Ovary (tissue), 9 donors: ENCODE results near the gene SSB. TPM values are rescaled to one million over a fixed set of nuclear protein-coding genes. Genes with fewer than 3 reads are reported as not detected.

Source experiments
- DNase-seq, 5 donors: peaks; one replicate each; pipeline ENCODE4 v3.0.0-alpha.2; 2019 to 2020
- H3K27ac ChIP-seq, 2 donors: fragments of 200-600 bp; one replicate each; pipeline versions ENCODE4 v1.5.1 to v1.8.0; 2019 to 2022
- H3K27me3 ChIP-seq: fragments of 200-600 bp; one replicate; pipeline ENCODE4 v1.8.0; 2022
- H3K36me3 ChIP-seq: fragments of 200-600 bp; sonication (generic); one replicate; pipeline ENCODE4 v1.5.1; 2019
- H3K4me1 ChIP-seq: one replicate; pipeline ENCODE4 v1.8.1; 2013; ENCODE audit warnings: mild to moderate bottlenecking, moderate library complexity; ENCODE audit not compliant: insufficient read depth
- H3K4me3 ChIP-seq: fragments of 200-600 bp; sonication (generic); one replicate; pipeline ENCODE4 v1.5.1; 2017
- H3K9me3 ChIP-seq, 2 donors: fragments of 200-600 bp in 1 of 2; sonication (generic) in 1 of 2; one replicate each; pipeline versions ENCODE4 v1.5.1 to v1.8.1; 2013 to 2019; ENCODE audit warnings: mild to moderate bottlenecking in 1 of 2, moderate library complexity in 1 of 2
- CTCF ChIP-seq, 3 donors: fragments of 450-650 bp in 2 of 3; fragments of 200-600 bp in 1 of 3; IDR thresholded peaks; one replicate each; pipeline versions ENCODE4 v1.5.1 to v1.8.0; 2016 to 2022; ENCODE audit warnings: antibody characterized with exemption in 3 of 3, mild to moderate bottlenecking in 1 of 3
- EP300 ChIP-seq: sonication (generic); formaldehyde crosslinking; IDR thresholded peaks from one replicate; pipeline ENCODE4 v1.6.1; 2017; ENCODE audit warnings: antibody characterized with exemption
- POLR2A ChIP-seq: fragments of 450-650 bp; IDR thresholded peaks from one replicate; pipeline ENCODE4 v1.6.1; 2017; ENCODE audit warnings: antibody characterized with exemption, mild to moderate bottlenecking, moderate library complexity
- WGBS, 3 donors: extraction: QIAGEN DNeasy Blood & Tissue Kit in 1 of 3; methylation state at CpG; one replicate each; pipeline versions ENCODE4 v1.1.5 to v1.1.7; 2013 to 2017; 5-methylcytosine and 5-hydroxymethylcytosine counted together
- intact Hi-C, 4 donors: fragments of 100-400 bp; cut with DNase I; formaldehyde crosslinking; loops; one replicate each; pipeline versions ENCODE4 v1.11.0 to v1.15.1; 2022 to 2023
- polyA plus RNA-seq, 2 donors: library from polyadenylated mRNA; stranded (reverse); fragments of 200-250 nt in 1 of 2; fragments of 350-450 nt in 1 of 2; fragmentation: Illumina TruSeq in 1 of 2; extraction: RNeasy Lipid Tissue Mini Kit (QIAGEN cat#74804) in 1 of 2; gene quantifications; one replicate each; pipeline ENCODE4 v1.2.3, GENCODE V29; 2013 to 2014
- total RNA-seq, 7 donors: library from RNA; depleted of rRNA in 2 of 7; stranded (reverse); fragments of >200 nt in 2 of 7; fragmentation: NEBNext Ultra II Directional in 3 of 7; extraction: Animal tissue kit (Norgen Biotek cat#: 25700) in 3 of 7; gene quantifications; one replicate each; pipeline versions ENCODE4 v1.1.0 to v1.2.4, GENCODE V29; 2016 to 2023
- donor health status: DM: no; HTN: no; CAD: no; lungs with moderate emphysema.
- donor health status: DM: no; HTN: no; CAD: no.
- donor health status: Bipolar disorder and iron deficiency.
- donor health status: DM: yes; HTN: yes; CAD: no.
- donor health status: DM: no; HTN: no; CAD: no.
- donor health status: DM: yes; HTN: yes; CAD: no.

SSB gene
- total and polyA plus RNA-seq, 9 donors: 50.1 to 103 (median 78.3) TPM

DNA sequence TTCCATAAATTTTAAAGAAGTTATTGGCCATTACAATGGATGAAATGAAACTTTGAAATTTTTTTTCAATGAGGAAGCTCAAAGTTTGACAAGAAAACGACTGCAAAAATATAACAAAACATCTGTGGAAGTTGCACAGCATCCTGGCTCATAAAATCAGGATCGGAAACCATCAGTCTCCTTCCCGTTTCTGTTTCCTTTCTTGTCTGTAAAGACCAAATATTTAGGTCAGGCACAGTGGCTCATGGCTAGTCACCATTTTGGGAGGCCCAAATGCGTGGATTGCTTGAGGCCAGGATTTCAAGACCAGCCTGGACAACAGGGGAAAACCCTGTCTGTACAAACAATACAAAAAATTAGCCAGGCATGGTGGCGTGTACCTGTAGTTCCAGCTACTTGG lies 27.6 kb upstream of the SSB start:
- no peak for TF ChIP-seq POLR2A
- no peak for TF ChIP-seq EP300
- TF ChIP-seq CTCF (IDR thresholded peaks at IDR 0.05): no peak
- H3K36me3 ChIP-seq: no peaks in the 10 kb centered on the region
- H3K4me3 ChIP-seq: no peak overlapping the region
- H3K27me3 ChIP-seq: no peaks in the 10 kb centered on the region
- no peaks in the 10 kb centered on the region for H3K9me3 ChIP-seq
- no peak for DNase-seq
- no peak overlapping the region for H3K27ac ChIP-seq
- intact Hi-C loops: no loop called here
- 89 to 93% (median 93%) methylated on average over 5 of the region's 5 CpGs for WGBS, 3 donors
- H3K4me1 ChIP-seq: no peaks in the 10 kb centered on the region

GRCh38 chr2:169771612-169772011 lies 27.1 kb upstream of the SSB start:
- Histone ChIP-seq H3K36me3 (no peaks in the 10 kb centered on the region), H3K27me3 (no peaks in the 10 kb centered on the region), H3K4me3 (no peak overlapping the region), H3K4me1 (peaks cover 3% of the 10 kb centered on the region), H3K27ac (no peak overlapping the region), H3K9me3 (no peaks in the 10 kb centered on the region)
- 95 to 100% (median 97%) methylated on average over 2 of the region's 2 CpGs for WGBS, 3 donors
- DNase-seq: no peak
- TF ChIP-seq CTCF (IDR thresholded peaks at IDR 0.05) (no peak), POLR2A (no peak), EP300 (no peak)
- intact Hi-C loops: no loop called here

GRCh38 chr2:169772651-169773050 lies 26.0 kb upstream of the SSB start:
- Histone ChIP-seq H3K4me1 (peaks cover 3% of the 10 kb centered on the region), H3K27ac (no peak overlapping the region), H3K27me3 (no peaks in the 10 kb centered on the region), H3K4me3 (no peak overlapping the region), H3K36me3 (no peaks in the 10 kb centered on the region), H3K9me3 (no peaks in the 10 kb centered on the region)
- DNase-seq: no peak
- intact Hi-C loops: no loop called here
- 89 to 98% (median 91%) methylated on average over 2 of the region's 2 CpGs for WGBS, 3 donors
- no peak for TF ChIP-seq POLR2A
- TF ChIP-seq CTCF (IDR thresholded peaks at IDR 0.05): no peak
- no peak for TF ChIP-seq EP300

GRCh38 chr2:169775354-169775753 lies 23.3 kb upstream of the SSB start:
- no peaks in the 10 kb centered on the region for H3K36me3 ChIP-seq
- H3K27ac ChIP-seq: no peak overlapping the region
- H3K4me1 ChIP-seq: peaks cover 3% of the 10 kb centered on the region
- TF ChIP-seq POLR2A (no peak), CTCF (IDR thresholded peaks at IDR 0.05) (no peak), EP300 (no peak)
- 71 to 86% (median 80%) methylated on average over 3 of the region's 3 CpGs for WGBS, 3 donors
- H3K9me3 ChIP-seq: no peaks in the 10 kb centered on the region
- intact Hi-C loops: no loop called here
- H3K4me3 ChIP-seq: no peak overlapping the region
- H3K27me3 ChIP-seq: no peaks in the 10 kb centered on the region
- no peak for DNase-seq

- no peak overlapping the region for H3K27ac ChIP-seq
- 3 to 13% (median 8%) methylated on average over 2 of the region's 2 CpGs for WGBS, 3 donors
- H3K4me3 ChIP-seq: no peak overlapping the region
Observed at GRCh38 chr2:169775765-169776164, 22.9 kb upstream of the SSB start.

More at GRCh38 chr2:169775765-169776164, 22.9 kb upstream of the SSB start:
- TF ChIP-seq CTCF (IDR thresholded peaks at IDR 0.05): no peak
- no peak for TF ChIP-seq POLR2A
- TF ChIP-seq EP300: no peak
- Histone ChIP-seq H3K9me3 (no peaks in the 10 kb centered on the region), H3K27me3 (no peaks in the 10 kb centered on the region), H3K36me3 (no peaks in the 10 kb centered on the region), H3K4me1 (peaks cover 3% of the 10 kb centered on the region)
- no peak for DNase-seq
- intact Hi-C loops: no loop called here
